PC-3 (cell line): ENCODE results near the gene NCF1.
"Not testable (repeated sequence)": the region's sequence is repeated elsewhere in the genome, so short reads cannot be mapped to it uniquely, and the experiment has no call there.

Source experiments
- EZH2 ChIP-seq: fragments of 300-600 bp; sonication (generic); IDR thresholded peaks from one replicate; pipeline ENCODE4 v1.6.1; 2017; ENCODE audit warnings: antibody characterized with exemption, mild to moderate bottlenecking, low read length; ENCODE audit not compliant: unreplicated experiment
- TF ChIP-seq, protein P1 (sequence below): fragments of 300-600 bp; sonication (generic); conservative IDR thresholded peaks from 2 replicates; pipeline ENCODE4 v1.5.1; 2017; ENCODE audit warnings: antibody characterized with exemption, low read depth, mild to moderate bottlenecking, low read length

- TF ChIP-seq, protein P1, sequence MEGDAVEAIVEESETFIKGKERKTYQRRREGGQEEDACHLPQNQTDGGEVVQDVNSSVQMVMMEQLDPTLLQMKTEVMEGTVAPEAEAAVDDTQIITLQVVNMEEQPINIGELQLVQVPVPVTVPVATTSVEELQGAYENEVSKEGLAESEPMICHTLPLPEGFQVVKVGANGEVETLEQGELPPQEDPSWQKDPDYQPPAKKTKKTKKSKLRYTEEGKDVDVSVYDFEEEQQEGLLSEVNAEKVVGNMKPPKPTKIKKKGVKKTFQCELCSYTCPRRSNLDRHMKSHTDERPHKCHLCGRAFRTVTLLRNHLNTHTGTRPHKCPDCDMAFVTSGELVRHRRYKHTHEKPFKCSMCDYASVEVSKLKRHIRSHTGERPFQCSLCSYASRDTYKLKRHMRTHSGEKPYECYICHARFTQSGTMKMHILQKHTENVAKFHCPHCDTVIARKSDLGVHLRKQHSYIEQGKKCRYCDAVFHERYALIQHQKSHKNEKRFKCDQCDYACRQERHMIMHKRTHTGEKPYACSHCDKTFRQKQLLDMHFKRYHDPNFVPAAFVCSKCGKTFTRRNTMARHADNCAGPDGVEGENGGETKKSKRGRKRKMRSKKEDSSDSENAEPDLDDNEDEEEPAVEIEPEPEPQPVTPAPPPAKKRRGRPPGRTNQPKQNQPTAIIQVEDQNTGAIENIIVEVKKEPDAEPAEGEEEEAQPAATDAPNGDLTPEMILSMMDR = not testable (repeated sequence)
- TF ChIP-seq EZH2 = not testable (repeated sequence)
These were observed 56.6 kb downstream of the NCF1 start for GRCh38 chr7:74830411-74830810.
